IPS-20b (cell line): ENCODE measurements around the gene ASIC2.
"Not testable (repeated sequence)": the region's sequence is repeated elsewhere in the genome, so short reads cannot be mapped to it uniquely, and the experiment has no call there.

Source experiments
- H3K27ac ChIP-seq: one replicate; pipeline ENCODE4 v1.5.1; 2013; ENCODE audit warnings: low read length
- H3K27me3 ChIP-seq: 2 replicates; pipeline ENCODE4 v1.6.1; 2013; ENCODE audit warnings: mild to moderate bottlenecking, low read length, inconsistent platforms; ENCODE audit not compliant: insufficient read depth
- H3K36me3 ChIP-seq: 2 replicates; pipeline ENCODE4 v1.6.1; 2013; ENCODE audit warnings: low read depth, mild to moderate bottlenecking, inconsistent platforms, low read length, moderate library complexity; ENCODE audit not compliant: insufficient read depth
- H3K4me1 ChIP-seq: 2 replicates; pipeline ENCODE4 v1.6.1; 2013; ENCODE audit warnings: mild to moderate bottlenecking, control low read depth, inconsistent platforms, low read length, moderate library complexity; ENCODE audit not compliant: insufficient read depth
- H3K4me3 ChIP-seq: 2 replicates; pipeline ENCODE4 v1.5.1; 2013; ENCODE audit warnings: mild to moderate bottlenecking, low read length, inconsistent platforms
- H3K9ac ChIP-seq: 2 replicates; pipeline ENCODE4 v1.6.1; 2013; ENCODE audit warnings: low read depth, mild to moderate bottlenecking, inconsistent platforms, low read length, moderate library complexity
- H3K9me3 ChIP-seq: 2 replicates; pipeline ENCODE4 v1.6.1; 2013; ENCODE audit warnings: mild to moderate bottlenecking, low read depth, low read length, inconsistent platforms; ENCODE audit not compliant: insufficient read depth

ASIC2 gene

DNA sequence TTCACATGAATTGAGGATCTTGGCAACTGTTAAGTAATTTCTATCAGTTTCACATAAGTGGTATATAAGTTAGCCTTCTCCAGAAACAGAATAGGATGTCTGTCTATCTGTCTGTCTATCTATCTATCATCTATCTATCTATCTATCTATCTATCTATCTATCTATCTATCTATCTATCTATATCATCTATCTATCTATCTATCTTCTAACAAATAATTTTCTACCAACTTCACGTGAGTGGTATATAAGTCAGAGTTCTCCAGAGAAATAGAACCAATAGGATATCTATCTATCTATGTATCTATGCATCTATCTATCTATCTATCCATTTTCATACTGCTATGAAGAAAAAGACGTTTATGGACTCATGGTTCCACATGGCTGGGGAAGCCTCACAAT, 312.9 kb downstream of the ASIC2 start:
- H3K27ac ChIP-seq: no peak overlapping the region

DNA sequence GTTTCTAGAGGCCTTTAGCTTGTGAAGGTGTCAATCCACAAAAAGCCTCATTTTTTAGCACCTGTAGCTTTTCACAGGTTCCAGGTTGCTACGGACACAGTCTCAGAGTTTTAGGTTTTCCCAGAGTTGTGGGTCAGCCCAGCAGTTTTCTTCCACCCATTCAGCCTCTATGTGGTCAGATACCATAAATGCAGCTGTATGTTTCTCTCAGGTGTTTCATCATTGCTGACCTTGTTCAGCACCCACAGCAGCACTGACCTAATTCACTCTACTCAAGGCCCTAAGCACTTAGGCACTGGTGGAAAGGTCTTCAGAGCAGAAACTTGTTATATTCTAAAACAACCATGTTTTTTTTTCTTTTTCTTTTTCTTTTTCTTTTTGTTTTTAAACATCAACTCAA, 316.5 kb downstream of the ASIC2 start:
- Histone ChIP-seq H3K27me3 (no peaks in the 10 kb centered on the region), H3K27ac (no peak overlapping the region), H3K9ac (no peak overlapping the region)

More for the DNA sequence above, 312.9 kb downstream of the ASIC2 start:
- Histone ChIP-seq H3K27me3 (no peaks in the 10 kb centered on the region), H3K9ac (no peak overlapping the region), H3K9me3 (peaks cover 24% of the 10 kb centered on the region), H3K4me3 (no peak overlapping the region), H3K36me3 (no peaks in the 10 kb centered on the region), H3K4me1 (no peaks in the 10 kb centered on the region)

DNA sequence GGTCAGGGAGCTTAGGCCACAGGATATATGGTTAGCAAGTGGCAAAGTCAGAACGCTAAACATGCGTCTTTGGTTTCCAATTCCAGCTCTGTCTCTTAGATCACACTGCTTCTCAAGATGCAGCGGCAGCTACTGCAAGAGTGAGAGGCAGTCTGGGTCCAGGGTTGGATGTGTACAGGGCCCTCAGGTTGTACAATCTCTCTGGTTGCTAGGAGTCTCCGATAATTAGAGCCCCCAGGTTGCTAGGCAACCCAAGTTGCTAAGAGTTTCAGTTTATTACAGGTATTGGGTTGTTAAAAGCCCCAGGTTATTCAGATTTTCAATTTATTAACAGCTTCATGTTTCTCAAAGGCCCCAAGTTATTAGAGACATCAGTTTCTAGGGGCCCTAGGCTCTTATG, 317.0 kb downstream of the ASIC2 start:
- Histone ChIP-seq H3K4me3 (no peak overlapping the region), H3K9ac (no peak overlapping the region), H3K27me3 (no peaks in the 10 kb centered on the region), H3K9me3 (peaks cover 5% of the 10 kb centered on the region; the same call in 1 of the 2 replicates), H3K36me3 (no peaks in the 10 kb centered on the region), H3K4me1 (no peaks in the 10 kb centered on the region), H3K27ac (no peak overlapping the region)

More for the DNA sequence above, 316.5 kb downstream of the ASIC2 start:
- no peaks in the 10 kb centered on the region for H3K36me3 ChIP-seq
- no peaks in the 10 kb centered on the region for H3K4me1 ChIP-seq
- no peak overlapping the region for H3K4me3 ChIP-seq
- peaks cover 10% of the 10 kb centered on the region; the same call in 1 of the 2 replicates for H3K9me3 ChIP-seq

DNA sequence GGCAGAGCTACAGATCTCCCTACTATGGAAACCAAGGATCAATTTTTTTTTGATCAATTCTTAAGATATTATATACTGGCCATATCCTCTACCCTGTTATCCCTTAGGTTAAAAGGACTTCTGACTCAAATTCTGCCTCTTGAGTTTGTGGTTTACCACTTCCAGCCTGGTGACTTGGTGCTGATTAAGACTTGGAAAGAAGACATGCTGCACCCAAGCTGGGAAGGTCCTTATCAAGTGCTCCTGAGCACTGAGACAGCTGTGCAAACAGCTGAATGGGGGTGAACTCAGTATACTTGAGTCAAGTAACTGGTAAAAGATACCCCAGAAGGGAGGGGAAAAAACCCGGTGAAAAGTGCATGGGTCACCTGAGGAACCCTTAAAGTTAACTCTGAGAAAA, 321.9 kb downstream of the ASIC2 start:
- H3K4me1 ChIP-seq: no peaks in the 10 kb centered on the region
- H3K4me3 ChIP-seq: no peak overlapping the region
- H3K9ac ChIP-seq: no peak overlapping the region
- no peaks in the 10 kb centered on the region for H3K27me3 ChIP-seq
- H3K27ac ChIP-seq: no peak overlapping the region
- no peaks in the 10 kb centered on the region for H3K9me3 ChIP-seq
- H3K36me3 ChIP-seq: no peaks in the 10 kb centered on the region

DNA sequence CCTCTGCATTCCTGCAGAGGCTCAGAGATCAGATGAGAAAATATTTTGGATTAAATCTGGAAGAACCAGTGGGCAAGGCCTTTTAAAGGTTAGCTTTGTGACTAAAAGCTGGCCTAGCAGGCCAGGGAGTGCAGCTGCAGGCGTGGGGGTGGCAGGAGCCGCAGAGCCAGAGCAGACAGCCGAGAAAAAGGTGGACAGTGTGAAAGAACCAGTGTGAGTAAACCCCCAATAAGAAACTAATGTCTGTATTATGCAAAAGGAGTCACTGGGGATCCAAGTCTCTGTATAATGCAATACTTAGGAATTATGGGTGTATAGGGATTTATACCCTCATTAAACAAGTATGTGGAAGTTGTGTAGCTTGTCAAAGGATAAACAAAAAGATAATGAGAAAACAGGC, 322.8 kb downstream of the ASIC2 start:
- H3K9me3 ChIP-seq: no peaks in the 10 kb centered on the region
- H3K36me3 ChIP-seq: no peaks in the 10 kb centered on the region
- H3K4me1 ChIP-seq: no peaks in the 10 kb centered on the region
- H3K27ac ChIP-seq: no peak overlapping the region
- no peaks in the 10 kb centered on the region for H3K27me3 ChIP-seq
- H3K9ac ChIP-seq: no peak overlapping the region
- no peak overlapping the region for H3K4me3 ChIP-seq

DNA sequence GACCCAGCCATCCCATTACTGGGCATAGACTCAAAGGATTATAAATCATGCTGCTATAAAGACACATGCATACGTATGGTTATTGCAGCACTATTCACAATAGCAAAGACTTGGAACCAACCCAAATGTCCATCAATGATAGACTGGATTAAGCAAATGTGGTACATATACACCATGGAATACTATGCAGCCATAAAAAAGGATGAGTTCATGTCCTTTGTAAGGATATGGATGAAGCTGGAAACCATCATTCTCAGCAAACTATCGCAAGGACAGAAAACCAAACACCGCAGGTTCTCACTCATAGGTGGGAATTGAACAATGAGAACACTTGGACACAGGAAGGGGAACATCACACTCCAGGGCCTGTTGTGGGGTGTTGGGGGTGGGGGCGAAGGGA, 323.9 kb downstream of the ASIC2 start:
- not testable (repeated sequence) for H3K27ac ChIP-seq, H3K27me3 ChIP-seq, H3K9me3 ChIP-seq, H3K4me1 ChIP-seq, H3K4me3 ChIP-seq, H3K36me3 ChIP-seq, H3K9ac ChIP-seq

DNA sequence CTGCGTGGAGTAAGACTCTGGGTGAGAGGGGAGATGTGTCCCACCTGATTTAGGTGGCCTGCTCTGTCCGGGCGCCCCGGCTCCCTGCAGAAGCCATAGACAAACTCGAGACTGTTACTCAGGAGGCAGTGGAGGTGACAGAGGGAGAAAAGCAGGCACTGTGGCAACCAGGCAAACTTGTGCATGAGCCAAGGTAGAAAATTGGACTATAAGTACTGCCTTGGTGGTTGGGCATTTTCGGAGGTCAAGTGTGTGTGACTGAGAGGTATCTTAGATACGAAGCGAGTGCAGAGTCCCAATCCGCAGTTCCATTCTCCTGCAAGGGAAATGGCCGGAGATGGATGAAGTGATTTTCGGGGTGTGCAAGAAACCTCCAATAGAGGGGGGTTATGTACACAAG, 328.6 kb downstream of the ASIC2 start:
- Histone ChIP-seq H3K27ac (no peak overlapping the region), H3K9ac (no peak overlapping the region), H3K4me1 (no peaks in the 10 kb centered on the region), H3K9me3 (no peaks in the 10 kb centered on the region), H3K36me3 (no peaks in the 10 kb centered on the region), H3K4me3 (no peak overlapping the region), H3K27me3 (no peaks in the 10 kb centered on the region)
